Measurements from ENCODE around the gene PARVB.

PARVB gene

DNA sequence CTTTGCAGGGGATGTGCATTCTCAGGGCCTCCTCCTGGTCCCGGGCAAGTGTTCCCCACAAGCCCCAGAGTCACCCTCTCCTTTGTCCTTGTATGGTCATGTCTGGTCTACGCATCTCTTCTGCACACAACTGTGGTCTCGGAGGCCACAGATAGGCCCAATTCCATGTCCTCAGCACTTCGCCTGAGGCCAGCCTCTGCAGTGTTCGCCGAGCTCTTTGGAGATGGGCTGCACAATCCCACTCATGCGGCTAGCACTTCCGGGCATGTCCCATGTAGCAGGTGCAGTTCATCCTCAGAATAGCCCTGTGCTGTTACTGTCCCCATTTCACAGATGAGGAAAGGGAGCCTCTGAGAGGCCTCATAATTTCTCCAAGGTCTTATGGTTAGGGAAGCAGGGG, 164.2 kb downstream of the PARVB start:
- no peak for DNase-seq

DNA sequence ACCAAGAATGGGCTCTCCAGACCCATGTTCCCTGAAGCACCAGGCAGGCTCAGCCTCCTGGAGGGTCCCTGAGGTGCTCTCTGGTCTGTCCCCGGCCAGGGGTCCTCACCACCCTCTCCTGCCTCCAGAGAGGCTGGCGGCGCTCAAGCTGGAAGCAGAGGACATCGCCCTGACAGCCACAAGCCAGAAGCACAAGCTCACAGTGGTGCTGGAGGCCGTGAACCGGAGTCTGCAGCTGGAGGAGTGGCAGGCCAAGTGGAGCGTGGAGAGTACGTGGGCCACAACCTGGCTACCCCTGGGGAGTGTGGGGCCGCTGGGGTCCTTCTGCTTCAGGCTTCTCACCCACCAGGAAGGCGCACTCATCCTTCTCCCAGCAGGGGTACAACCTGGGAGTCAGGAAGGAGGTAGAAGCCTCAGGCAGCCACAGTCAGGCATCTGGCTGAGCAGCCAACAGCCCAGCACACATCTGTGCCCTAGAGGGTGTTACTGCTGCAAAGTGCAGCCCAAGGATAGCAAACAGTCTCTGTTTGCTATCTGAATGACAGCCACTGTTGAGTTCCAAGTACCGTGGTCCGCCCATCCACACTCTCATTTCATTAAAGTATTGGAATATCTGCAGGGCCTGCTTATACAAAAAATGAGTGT, 165.0 kb downstream of the PARVB start:
- DNase-seq, result no peak

DNA sequence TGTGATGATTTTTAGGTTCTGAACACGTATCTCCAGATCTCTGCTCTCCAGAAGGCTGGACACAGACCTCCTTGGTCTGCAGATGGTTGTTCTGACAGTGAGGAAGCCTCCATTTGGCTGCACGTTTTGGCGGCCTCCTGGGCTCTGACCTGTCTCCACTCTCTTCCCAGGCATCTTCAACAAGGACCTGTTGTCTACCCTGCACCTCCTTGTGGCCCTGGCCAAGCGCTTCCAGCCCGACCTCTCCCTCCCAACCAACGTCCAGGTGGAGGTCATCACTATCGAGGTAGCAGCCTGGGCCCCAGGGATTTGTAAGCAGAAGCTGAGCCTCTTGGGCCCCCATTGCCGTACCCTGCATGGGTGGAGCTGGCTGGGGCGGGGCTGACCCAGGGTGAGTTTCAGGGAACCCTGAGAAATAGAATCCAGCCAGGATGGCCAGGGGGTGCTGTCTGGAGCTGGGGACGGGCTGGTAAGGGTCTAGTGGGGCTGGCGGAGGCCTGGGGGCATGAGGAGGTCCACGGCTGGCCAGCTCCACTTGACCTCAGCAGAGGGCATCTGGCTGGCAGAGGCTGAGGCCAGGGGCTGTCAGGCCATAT, 166.4 kb downstream of the PARVB start:
- DNase-seq, result no peak

DNA sequence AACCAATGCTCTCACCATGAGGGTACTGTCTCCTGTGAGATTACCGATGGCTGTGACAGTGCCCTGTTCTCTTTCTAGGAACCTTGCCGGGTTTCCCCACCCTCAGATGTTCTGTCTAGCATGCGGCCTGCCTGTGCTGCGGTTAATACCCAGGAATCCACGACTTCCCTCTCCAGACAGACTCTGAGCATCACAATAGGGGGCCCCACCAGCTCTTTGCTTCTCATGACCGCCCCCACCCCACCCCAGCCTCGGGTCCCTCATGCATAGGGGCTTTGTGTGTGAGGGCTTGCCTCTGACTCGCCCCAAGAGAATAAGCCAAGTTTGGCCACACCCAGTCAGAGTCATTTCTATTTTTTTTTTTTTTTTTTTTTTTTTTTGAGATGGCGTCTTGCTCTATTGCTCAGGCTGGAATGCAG, 166.9 kb downstream of the PARVB start:
- DNase-seq, result peak; percentile 26

DNA sequence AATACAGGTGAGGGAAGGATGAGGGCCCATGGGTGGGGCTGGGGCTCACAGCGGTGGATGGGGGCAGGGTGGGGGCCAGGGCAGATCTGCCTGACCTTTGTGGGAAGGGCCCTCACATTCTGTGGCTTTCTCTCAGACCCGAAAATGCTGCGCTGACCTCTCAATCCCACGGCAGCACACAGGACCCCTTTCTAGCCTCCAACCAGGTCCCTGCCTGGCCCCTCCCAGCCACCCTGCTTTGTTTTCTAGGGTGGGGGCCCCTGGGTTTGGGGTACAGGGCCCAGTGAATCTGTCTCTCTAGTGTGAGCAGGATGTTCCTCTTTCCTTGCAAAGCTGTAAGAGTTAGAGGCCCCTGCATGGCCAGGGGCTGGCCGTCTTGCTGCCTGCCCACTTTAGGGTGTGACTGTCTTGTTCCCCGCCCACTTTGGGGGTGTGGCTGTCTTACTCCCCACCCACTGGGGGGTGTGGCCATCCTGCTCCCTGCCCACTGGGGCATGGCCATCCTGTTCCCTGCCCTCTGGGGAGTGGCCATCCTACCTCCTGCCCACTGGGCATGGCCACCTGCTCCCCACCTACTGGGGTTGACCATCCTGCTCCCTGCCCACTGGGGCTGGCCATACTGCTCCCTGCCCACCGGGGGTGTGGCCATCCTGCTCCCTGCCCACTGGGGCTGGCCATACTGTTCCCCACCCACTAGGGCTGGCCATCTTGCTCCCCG, 168.2 kb downstream of the PARVB start:
- DNase-seq, result peak; percentile 53

DNA sequence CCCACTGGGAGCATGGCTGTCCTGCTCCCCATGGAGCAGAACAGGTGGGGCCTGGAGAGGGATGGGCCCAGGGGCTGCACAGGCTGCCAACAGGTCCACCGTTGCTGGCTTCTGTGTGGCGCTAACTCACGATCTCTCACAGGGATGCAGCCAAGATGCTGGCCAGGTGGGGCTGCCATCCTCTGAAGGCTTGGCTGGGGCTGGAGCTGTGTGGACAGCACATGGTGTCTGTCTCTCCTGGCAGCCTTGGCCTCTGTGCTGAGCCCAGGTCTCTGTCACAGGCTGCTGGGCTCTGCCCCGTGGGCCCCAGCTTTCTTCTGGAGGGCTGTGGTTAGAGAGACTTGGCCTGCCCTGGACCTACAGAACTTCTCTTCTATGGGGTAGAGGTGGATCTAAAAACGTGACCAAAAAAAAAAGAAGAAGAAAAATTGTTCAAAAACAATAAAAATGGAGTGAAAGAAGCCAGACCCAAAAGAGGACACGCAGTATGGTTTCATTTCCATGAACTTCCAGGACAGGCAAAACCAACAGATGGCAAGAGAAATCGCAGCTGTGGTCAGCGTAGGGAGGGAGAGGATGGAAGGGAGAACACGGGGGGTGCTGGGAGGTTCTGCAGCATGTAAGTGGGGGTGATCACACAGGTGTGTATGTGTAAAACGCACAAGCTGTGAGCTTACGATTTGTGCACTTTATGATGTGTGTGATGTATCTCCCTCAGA, 168.9 kb downstream of the PARVB start:
- DNase-seq, result no peak

DNA sequence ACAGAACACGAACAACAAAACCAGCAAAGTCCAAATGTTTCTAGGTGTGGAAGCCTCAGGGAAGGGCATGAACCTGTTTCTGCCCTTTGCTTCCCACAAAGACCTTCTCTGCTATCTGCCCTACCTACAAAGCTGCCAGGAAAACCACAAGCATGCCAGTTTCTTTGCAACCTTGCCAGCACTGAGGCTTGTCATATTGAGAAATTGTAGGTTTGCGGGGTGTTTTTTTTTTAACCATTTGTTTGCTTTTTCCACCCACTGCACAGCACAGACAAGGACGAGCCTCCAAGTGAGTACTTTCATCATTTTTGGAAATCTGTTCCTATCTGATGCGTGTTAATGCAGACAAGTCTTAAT, 169.4 kb downstream of the PARVB start:
- peak; percentile 15 for DNase-seq

DNA sequence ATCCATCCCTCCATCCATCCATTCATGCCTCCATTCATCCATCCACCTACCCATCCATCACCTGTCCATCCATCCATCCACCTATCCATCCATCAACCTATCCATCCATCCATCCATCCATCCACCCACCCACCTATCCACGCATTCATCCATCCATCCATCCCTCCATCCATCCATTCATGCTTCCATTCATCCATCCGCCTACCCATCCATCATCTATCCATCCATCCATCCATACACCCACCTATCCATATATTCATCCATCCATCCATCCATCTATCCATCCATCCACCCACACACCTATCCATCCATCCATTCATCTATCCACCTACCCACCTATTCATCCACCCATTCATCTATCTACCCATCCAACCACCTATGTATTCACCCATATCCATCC, 170.5 kb downstream of the PARVB start:
- DNase-seq, result no peak

DNA sequence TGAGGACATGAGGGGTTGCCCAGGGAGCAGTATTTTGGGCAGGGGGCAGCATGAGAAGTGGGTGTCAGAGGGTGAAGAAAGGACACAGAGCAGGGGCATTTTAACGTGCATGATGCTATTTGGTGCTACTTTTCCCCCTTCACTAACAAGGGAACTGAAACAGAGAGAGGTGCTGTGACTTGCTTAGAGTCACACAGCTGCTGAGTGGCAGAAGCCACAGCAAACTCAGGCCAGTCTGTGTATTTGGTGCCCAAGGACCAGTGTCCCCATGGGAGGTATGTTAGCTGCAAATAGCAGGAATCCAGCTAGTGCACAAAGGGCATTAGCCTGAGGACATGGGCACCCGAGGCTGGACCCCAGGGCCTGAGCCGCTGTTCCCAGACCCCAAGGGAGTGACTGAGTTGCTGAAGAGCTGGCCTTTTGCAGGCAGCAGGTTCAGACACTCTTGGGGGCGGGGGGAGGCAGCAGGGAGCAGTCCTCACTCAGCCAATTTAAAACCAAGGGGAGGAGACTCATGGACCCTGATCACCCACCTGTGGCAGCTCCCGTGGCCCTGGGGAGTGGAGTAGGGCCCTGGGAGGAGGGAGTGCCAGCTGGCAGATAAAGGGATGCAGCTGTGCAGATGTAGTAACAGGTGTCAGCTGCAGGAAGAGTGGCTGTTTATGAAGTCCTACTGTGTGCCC, 171.2 kb downstream of the PARVB start:
- no peak for DNase-seq

DNA sequence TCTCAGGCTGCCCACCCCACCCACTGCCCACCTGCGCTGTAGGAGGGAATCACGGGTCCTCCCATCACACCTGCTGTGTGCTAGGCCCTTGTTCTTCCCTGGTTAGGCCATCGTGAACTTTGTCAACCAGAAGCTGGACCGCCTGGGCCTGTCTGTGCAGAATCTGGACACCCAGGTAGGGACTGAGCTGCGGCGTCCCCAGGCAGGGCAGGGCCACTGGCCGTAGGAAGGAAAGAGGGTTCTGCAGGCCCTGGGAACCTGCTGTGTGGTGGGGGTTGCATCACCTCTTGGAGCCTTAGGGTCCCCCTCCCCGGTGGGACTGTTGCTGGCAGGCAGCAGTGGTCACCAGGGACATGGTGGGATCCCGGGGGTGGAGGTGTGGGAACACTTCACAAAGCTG, 172.1 kb downstream of the PARVB start:
- DNase-seq, result no peak

DNA sequence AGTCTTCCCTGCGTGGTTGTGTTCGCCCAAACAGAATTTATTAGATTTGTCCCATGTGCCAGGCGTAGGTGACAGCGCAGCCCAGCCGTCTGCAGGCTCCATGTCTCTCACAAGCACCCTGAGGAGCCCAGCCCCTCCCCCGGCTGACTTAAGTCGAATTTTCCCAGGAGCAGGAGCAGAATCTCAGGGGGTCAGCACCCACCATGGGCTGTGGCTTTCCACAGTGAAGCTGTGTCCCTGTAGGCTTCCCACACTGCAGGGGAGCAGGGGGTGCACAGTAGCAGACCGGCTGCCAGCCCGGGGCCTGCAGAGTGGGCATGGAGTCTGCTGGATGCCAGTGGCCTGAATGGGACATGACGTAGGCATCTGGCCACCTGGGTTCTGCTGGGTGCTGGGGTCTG, 172.6 kb downstream of the PARVB start:
- no peak for DNase-seq

DNA sequence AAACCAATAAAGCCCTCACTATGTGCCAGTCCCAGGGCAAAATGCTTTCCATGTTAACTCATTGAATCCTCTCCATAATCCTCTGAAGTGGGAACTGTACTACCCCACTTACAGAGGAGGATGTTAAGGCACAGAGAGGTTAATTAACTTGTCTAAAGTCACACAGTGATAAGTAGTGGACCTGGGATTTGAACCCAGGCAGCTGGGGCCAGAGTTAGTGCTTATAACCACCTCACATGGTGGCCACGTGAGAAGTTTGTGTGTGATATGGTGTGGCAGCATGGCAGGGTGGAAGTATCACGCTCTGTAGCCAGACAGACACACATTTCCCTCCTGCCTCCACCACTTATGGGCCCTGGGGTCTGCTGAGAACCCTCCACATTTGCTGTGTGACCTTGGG, 173.2 kb downstream of the PARVB start:
- DNase-seq, result no peak

DNA sequence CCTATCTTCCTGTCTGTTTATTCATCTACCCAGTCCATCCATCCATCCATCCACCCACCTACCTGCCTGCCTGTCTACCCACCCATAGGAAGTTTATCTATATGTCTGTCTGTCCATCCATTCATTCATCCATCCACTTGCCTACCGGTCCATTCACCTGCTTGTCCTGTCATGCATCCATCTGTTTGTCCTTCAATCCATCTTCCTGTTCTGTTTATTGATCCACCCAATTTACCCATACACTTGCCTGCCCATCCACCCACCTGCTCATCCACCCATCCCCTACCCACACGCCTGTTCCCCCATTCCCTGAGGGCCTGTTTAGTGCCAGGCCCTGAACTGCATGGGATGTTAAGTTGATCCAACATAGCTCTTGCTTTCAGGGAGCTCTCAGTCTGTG, 175.1 kb downstream of the PARVB start:
- DNase-seq, result no peak

DNA sequence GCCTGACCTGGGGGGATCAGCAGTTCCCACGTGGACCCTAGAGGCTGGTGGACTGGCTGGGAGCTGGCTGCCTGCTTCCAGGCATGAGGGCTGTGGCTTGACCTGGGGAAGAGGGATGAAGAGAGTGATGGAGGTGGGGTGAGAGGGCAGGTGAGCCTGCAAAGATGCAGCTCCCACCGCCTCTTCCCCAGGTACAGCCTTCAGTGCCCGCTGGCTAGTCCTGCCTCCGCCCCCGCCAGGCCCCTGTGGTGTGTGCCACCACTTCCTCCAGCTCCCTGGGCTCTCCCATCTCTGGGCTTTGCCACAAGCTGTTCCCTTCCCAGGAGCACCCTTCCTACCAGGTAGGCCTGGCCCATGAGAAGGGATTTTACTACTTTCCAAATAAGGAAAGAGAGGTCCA, 175.8 kb downstream of the PARVB start:
- no peak for DNase-seq

DNA sequence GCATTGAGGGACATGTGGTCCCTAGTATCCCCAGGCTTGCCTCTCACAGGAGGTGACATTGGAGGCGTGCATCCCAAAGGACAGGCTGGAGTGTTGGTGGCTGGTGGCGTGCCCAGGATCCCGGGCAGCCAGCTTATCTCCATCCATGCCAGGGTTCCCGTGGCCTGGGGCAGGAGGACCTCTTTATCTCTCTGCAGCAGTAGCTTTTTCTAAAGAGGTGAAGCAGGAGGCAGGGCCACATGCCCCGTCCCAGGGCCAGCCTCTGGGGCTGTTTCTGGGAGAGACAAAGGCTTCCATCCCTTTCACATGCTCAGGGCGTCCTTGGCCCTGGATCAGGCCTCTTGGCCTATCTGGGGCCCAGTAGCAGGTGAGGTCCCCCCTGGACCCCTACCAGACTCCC, 176.3 kb downstream of the PARVB start:
- DNase-seq, result no peak

DNA sequence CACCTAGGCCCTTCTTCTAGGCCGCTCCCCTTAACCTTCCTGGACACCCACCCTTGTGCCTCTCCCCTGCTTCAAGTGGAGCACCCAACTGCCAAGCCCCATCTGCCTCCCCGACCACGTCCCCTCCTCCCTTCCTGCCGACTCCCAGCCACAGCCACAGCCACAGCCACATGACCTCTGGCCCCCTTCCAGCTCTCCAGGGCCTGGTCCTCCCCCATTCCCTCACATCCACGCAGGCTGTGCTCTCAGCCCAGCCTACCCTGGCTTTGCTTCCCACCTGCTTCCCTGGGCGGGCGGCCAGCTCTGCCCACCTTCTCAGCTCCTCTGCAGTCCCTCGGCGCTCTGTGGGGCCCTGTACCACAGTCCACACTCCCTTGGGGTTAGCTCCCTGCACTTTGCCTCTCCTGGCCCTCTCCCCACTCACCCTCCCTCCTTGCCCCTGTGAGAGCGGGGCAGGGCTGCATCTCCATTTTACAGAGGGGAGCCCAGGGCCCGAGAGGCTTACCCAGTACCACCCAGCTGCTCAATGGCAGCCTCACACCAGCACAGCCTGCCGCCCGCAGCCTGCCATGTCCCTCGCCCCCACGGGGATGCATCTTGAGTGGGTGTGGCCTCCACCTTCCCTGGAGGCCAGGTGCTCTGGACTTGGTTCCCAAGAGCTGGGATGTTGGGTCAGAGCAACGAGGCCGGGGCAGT, 176.9 kb downstream of the PARVB start:
- DNase-seq, result no peak

DNA sequence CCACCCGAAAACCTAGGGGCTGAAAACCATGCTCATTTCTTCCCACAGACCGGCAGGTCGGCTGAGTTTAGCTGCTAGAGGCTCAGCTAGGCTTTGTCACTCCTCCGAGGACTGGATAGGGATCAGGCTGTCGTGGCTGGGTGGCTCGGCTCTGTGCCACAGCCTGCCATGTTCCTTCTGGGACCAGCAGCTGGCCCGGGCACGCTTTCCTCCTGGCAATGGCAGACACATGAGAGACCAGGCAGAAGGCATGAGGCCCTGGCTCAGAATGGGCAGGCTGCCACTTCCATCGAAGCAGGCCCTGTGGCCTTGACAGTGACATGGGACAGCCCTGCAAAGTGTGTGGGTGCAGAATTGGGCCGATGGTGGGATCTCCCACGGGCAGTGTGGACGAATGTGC, 177.6 kb downstream of the PARVB start:
- no peak for DNase-seq

DNA sequence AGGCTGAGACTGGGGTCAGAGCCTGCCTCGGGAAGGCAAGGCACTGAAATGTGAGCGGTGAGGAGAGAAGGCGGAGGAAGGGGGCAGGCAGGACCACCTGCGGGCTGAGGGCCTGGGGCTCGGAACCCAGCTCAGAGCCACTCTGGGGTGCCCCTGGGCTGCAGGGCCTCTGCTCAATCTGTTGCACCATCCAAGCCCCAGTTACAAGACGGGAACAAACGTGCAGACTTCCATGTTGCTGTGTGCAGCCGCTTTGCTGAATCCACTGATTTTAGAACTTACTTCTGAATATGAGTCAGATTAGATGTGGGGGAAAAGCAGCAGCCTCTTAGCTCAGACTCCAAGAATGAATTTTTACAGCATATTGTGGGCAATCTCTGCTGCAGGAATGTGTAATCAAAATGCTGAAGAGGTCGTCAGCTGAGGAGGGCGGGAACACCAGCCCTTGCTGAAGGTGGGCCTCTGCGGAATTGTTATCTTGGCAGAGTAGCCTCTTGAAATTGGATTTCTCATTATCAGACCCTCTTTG, 178.2 kb downstream of the PARVB start:
- no peak for DNase-seq

DNA sequence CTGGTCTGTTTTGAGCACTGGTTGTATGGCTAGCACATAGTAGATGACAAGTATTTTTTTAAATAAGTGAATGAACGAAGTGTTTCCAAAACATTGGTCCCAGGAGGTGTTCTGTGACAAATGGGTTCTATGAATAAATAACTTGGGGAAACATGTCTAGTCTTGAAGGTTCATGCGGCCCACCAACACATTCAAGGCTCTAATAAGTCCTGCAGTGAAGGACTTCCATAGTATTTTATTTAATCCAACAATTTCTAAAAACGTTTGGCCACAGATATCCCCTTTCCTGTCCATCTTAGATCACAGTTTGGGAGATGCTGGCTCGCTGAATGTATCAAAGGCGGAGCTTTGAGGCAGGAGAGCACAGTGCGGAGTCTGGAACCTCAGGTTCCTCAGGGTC, 179.1 kb downstream of the PARVB start:
- DNase-seq, result no peak

DNA sequence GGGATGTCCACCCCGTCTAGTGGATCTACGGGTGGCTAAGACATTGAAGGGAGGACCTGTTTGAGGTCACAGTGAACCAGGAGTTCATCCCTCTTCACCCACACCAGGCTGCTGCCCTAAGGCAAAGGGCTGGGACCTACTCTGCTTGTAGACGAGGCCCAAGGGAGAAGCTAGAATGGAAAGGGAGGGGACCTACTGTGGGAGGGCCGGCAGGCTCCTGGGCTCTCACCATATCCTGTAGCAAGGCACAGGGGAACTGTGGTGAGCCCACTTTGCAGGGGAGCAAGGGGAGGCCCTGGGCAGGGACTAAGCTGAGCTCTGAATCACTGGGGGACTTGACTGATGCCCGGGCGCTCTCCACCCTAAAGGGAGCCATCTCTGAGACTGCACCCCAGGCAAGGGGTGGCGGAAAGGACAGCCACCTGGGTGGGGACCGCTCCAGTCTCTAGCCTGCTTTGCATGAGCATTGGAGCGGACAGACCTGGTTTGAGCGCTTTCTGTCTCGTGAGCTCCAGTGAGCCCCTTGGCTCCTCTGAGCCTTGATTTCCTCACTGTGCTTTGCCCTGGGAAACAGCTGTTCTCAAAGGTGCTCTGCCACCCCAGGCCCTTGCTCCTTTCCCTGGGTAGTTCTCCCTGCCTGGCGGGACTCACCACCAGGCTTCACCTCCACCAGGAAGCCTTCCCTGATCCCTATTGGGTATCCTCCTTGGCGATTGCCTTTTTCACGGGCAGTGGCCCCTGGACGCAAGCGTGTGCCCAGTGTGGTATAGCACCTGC, 180.8 kb downstream of the PARVB start:
- no peak for DNase-seq

DNA sequence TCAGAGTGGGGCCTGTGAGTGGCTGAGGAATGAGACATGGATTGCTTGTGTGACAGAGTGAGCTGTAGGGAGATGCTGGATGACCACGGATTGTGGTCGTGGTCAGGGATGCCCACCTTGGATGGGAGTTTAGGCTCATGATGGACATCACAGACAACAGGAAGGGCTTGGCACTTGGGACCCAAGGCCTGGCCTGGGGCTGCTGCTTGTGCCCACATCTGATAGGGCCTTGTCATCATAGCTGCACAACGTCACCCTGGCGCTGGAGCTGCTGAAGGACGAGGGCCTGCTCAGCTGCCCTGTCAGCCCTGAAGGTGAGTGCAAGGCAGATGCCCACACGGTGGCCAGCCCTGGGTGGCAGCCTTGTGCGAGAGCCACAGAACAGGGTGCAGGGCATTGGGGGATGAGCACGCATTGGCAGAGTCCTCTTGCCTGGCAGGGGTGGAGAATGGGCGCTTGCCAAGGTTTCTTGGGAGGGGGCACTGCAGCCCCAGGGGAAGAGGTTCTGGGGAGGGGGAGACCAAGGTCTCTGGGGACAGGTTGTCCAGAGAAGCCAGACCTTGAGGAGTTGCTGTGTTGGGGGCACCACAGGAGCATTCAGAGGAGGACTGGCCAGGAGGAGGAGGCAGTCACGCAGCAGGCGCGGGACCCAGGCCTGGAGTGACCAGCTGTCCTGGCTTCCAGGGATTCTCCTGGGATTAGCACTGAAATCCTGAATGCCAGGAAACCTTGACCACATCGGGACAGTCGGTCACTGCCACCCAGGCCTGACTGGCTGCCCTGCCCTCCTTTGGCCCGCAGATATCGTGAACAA, 181.6 kb downstream of the PARVB start:
- DNase-seq, result no peak

Data from CD4-positive, alpha-beta T cell treated with Interleukin-10 for 1 hour (primary cell).